ENCODE data around the gene CENPVL1. TPM values are rescaled to one million over a fixed set of nuclear protein-coding genes. Genes with fewer than 3 reads are reported as not detected.

The CENPVL1 gene
- total and polyA plus RNA-seq, 10 of the 15 experiments (the other 5 are each of a cell fraction or from before 2014, with no cell fraction given), result not detected

- peak overlapping the region; percentile 35 for H2AFZ ChIP-seq (ENCODE audit: control insufficient read depth, low read depth, low read length)
These were observed 32.3 kb downstream of the CENPVL1 start for GRCh38 chrX:51742586-51742985.

More at GRCh38 chrX:51742586-51742985, 32.3 kb downstream of the CENPVL1 start:
- in situ Hi-C loops (cut with MboI) (no loop called here), intact Hi-C loops (cut with micrococcal nuclease; ENCODE audit: unreplicated experiment) (no loop called here)
- FAIRE-seq, result no peak
- DNase-seq (ENCODE audit: low read depth, low spot score), result no peak
- no peaks in the 10 kb centered on the region for H3K4me1 ChIP-seq (ENCODE audit: control insufficient read depth, insufficient read depth, low read length)
- TF ChIP-seq CHD4 (IDR thresholded peaks at IDR 0.05), result no peak
- TF ChIP-seq CHD1 (IDR thresholded peaks at IDR 0.05; ENCODE audit: low read depth, low read length), result no peak
- TF ChIP-seq ZNF217 (IDR thresholded peaks at IDR 0.05), result no peak
- TF ChIP-seq GABPA (IDR thresholded peaks at IDR 0.05; ENCODE audit: low read depth), result no peak
- no peak for TF ChIP-seq BHLHE40 (IDR thresholded peaks at IDR 0.05; ENCODE audit: borderline replicate concordance in 1 of 2, low read depth in 2 of 2, low read length in 1 of 2)
- no peak for TF ChIP-seq ZNF24 (IDR thresholded peaks at IDR 0.05)
- TF ChIP-seq USF1 (IDR thresholded peaks at IDR 0.05; ENCODE audit: borderline replicate concordance, extremely low read length, insufficient read depth, low read depth, low read length), result no peak
- no peak for TF ChIP-seq ZNF207 (IDR thresholded peaks at IDR 0.05; ENCODE audit: borderline replicate concordance)
- TF ChIP-seq ZBED1 (IDR thresholded peaks at IDR 0.05; ENCODE audit: borderline replicate concordance), result no peak
- TF ChIP-seq RCOR1 (conservative IDR thresholded peaks at IDR 0.05; ENCODE audit: low read depth, low read length), result no peak
- no peak for TF ChIP-seq KLF5 (IDR thresholded peaks at IDR 0.05; ENCODE audit: partially characterized antibody)
- no peak for TF ChIP-seq IRF5 (IDR thresholded peaks at IDR 0.05; ENCODE audit: borderline replicate concordance)
- no peak for TF ChIP-seq EED (IDR thresholded peaks at IDR 0.05; ENCODE audit: low read depth)
- TF ChIP-seq SREBF1 (IDR thresholded peaks at IDR 0.05; ENCODE audit: low read length), result no peak
- no peak for TF ChIP-seq RAD51 (IDR thresholded peaks at IDR 0.05)
- POLR2A ChIA-PET, result no interaction called here
- H3K4me3 ChIP-seq, result peak overlapping the region; percentile 85; the same call in 1 of the 2 replicates
- no peaks in the 10 kb centered on the region for H3K27me3 ChIP-seq (replicated peaks in 1 of 2; ENCODE audit: control insufficient read depth in 2 of 2, insufficient read depth in 2 of 2, low read length in 1 of 2)
- no peak overlapping the region for H3K27ac ChIP-seq (ENCODE audit: control insufficient read depth, insufficient read depth)
- no peak overlapping the region for H3K4me2 ChIP-seq (ENCODE audit: control insufficient read depth, insufficient read depth)
- H4K20me1 ChIP-seq (ENCODE audit: control insufficient read depth, insufficient read depth), result no peaks in the 10 kb centered on the region
- H3K79me2 ChIP-seq (ENCODE audit: control insufficient read depth, insufficient read depth, low read length), result peaks cover 4% of the 10 kb centered on the region
- H3K36me3 ChIP-seq (ENCODE audit: control insufficient read depth in 2 of 2, insufficient read depth in 2 of 2, low read length in 1 of 2), result no peaks in the 10 kb centered on the region
- no peaks in the 10 kb centered on the region; the same call in 2 of the 3 replicates for H3K9me3 ChIP-seq (replicated peaks; ENCODE audit: control insufficient read depth, insufficient read depth, low read length)
- RAD21 ChIA-PET (ENCODE audit: unreplicated experiment), result no interaction called here
- WGBS (ENCODE audit: insufficient coverage, insufficient replicate concordance, low lambda C conversion rate, missing lambda C conversion rate), result 51% methylated on average over 3 of the region's 3 CpGs
- SMC1A ChIA-PET (ENCODE audit: uncharacterized antibody, unreplicated experiment), result no interaction called here
- BruUV-seq (replicated peaks), result no TSS peak
- no peak overlapping the region for H3K9ac ChIP-seq (ENCODE audit: control insufficient read depth, insufficient read depth, low read length)
- ATAC-seq, result no peak
- CTCF ChIA-PET, result no interaction called here
